GM18868 (cell line): ENCODE measurements around the gene CCDC63.
A peak's percentile ranks its signal among the peaks of the same experiment; 100 is the strongest.

Experiments
- ATAC-seq: cut with Tn5 transposase; IDR thresholded peaks from one replicate; pipeline ENCODE4 v1.9.1; 2021; ENCODE audit warnings: mild to moderate bottlenecking, moderate library complexity; ENCODE audit not compliant: unreplicated experiment

The CCDC63 gene

DNA sequence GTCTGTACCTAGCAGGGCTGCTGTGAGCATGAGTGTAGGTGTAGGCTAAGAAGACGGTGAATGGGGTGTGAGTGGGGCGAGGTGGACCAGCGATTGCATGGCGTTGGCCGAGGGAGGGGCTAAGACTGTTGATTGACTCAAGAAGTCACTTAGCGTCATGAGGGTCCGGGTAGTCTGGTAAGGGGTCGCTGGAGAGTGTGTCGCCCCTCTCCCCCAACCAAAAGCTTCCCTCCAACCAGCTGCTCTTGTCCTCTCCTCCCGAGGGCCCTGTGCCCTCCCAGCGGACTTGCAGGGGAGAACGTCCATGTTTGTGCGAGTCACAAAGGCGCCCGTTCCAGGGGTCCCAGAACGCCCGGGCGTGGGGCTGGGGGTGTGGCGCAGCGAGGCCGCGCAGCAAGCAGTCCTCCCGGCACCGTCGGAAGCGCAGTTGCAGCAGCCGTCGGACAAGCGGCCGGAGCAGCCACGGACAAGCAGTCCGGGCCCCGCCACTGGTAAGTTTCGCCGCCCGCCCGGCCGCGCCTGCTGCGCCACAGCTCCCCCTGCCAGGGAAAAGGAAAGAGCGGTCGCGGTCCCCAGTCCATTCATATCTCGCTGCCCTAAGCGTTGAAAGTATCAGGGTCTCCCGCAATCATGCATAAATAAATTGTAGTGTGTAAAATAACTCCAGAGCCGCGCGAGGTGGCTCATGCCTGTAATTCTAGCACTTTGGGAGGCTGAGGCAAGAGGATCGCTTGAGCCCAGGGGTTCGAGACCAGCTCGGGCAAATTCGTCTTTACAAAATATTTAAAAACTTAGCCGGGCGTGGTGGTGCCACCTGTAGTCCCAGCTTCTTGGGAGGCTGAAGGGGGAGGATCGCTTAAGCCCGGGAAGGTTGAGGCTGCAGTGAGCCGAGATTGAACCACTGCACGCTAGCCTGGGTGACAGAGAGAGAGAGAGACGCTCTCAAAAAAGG is at the start of gene CCDC63:
CCDC63 (plus strand) TSS at position 373 of the 952 bp plus-strand sequence. CDS start 5,968 bp downstream, outside the sequence.
- ATAC-seq, result no peak

GRCh38 chr12:110798461-110798860 is 48.3 kb upstream of the CCDC63 start:
- no peak for ATAC-seq

DNA sequence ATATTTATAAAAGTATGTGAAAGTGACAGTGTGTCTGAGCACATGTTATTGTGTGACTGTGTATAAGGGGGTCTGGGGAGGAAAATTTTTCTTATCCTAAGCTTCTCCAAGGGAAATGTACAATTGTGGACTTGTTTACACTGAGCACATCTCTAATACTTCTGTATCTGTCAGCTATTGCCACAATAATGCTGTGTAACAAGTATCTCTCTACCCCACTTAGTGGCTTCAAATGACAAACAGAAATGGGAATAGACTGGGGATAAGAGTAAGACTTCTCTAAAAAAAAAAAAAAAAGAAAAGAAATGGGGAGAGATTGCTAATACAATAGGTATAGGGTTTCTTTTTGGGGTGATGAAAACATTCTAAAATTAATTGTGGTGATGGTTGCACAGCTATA is 44.3 kb upstream of the CCDC63 start:
- no peak for ATAC-seq

GRCh38 chr12:110804406-110804805 is 42.4 kb upstream of the CCDC63 start:
- ATAC-seq, result no peak

DNA sequence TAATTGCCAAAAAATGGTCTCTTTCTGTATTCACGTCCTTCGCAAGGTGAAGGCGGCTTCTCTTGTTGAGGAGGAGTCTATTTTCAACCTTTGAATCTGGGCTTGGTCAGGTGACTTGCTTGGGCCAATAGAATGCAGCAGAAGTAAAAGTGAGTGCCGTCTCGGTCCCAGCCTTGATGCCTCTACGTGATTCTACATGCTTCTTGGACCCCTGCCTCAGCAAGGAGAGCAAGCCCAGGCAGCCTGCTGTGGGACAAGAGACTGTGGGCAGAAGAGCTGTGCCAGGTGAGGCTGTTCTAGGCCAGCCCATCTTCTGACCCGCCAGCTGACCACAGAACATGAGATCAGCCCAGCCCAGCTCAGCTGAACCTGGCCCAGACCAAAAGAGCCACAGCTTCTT is 39.1 kb upstream of the CCDC63 start:
- no peak for ATAC-seq

GRCh38 chr12:110809149-110809548 is 37.6 kb upstream of the CCDC63 start:
- ATAC-seq, result no peak

DNA sequence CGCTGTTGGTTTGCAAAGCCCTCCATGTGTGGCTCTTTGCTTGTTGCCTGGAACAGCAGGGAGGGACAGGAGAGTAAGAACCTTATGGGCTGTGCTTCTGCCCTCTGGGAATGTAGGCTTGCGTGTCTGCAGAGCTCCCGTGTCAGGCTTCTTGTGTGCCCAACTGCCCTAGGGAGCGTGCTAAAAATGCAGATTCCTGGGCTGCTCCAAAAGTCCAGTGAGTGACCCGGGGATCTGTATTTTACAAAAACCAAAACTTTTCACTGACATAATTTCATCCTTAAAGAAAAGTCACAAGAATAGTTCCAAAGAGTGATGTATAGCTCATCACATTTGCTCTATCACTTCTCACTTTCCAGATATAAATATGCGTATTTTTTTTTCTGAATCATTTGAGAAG is 34.8 kb upstream of the CCDC63 start:
- no peak for ATAC-seq

DNA sequence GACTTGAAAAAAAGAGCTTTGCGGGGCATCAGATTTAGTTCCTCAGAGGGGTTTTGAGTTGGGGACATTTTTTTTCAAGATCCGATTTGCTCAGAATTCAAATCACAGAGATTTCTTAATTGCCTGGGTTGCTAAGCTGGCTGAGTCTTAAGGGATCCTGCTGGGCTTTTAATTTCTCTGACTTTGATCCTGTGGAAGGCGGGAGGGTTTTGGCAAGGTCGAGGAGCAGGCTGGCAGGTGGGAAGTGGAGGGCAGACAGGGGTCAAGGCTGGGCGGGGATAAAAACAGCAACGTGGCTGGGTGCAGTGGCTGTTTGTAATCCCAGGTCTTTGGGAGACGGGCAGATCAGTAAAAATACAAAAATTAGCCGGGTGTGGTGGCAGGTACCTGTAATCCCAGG is 33.5 kb upstream of the CCDC63 start:
- ATAC-seq, result no peak

DNA sequence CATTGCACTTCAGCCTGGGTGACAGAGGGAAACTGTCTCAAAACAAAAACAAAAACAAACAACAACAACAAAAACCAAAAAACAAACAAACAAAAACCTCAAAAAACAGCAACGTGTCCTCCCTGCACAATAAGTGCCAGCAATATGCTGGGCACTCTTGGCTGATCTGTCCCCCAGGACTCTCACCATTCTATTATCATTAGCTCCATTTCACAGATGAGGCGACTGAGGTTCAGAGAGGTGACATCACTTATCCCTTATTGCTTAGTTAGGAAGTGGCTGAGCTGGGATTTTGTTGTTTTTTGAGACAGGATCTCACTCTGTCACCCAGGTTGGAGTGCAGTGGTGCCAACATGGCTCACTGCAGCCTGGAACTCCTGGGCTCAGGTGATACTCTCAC is 33.0 kb upstream of the CCDC63 start:
- ATAC-seq, result no peak

DNA sequence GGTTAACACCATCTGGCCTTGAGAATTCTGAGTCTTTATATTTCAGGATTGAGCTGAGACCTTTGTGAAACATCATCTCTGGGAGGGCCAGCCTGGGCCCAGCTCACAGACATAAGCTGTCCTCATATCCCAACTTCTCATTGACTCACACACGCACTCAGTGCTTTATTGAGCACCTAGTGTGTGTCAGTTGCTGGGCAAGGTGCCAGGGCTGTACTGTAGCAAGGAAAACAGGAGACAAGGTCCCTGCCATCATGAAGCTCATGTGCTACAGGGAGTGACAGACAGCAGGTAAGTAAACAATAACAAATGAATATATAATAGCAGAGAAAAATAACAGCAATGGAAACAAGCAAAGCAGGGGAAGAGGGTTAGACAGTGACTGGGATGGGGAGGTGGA is 30.5 kb upstream of the CCDC63 start:
- ATAC-seq, result no peak

- no peak for ATAC-seq
Observed at GRCh38 chr12:110816779-110817178, 30.0 kb upstream of the CCDC63 start.

DNA sequence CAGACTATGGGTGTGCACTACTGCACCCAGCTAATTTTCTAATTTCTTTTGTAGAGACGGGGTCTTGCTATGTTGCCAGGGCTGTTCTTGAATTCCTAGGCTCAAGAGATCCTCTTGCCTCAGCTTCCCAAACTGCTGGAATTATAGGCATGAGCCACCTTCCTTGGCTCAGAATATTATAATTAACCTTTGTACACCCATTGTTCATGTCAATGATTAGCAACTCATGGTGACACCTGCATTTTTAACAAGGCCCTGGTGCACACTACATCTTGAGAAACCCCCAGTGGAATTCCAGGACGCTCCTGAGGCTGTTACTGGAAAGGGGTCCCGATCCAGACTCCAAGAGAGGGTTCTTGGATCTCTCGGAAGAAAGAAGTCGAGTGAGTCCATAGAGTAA is 28.3 kb upstream of the CCDC63 start:
- ATAC-seq, result no peak

GRCh38 chr12:110819150-110819549 is 27.6 kb upstream of the CCDC63 start:
- no peak for ATAC-seq

GRCh38 chr12:110819646-110820045 is 27.1 kb upstream of the CCDC63 start:
- ATAC-seq, result no peak

- no peak for ATAC-seq
Observed at GRCh38 chr12:110821917-110822316, 24.9 kb upstream of the CCDC63 start.

- ATAC-seq, result no peak
Observed at GRCh38 chr12:110822821-110823415, 23.9 kb upstream of the CCDC63 start.

GRCh38 chr12:110824342-110824741 is 22.4 kb upstream of the CCDC63 start:
- ATAC-seq, result no peak

DNA sequence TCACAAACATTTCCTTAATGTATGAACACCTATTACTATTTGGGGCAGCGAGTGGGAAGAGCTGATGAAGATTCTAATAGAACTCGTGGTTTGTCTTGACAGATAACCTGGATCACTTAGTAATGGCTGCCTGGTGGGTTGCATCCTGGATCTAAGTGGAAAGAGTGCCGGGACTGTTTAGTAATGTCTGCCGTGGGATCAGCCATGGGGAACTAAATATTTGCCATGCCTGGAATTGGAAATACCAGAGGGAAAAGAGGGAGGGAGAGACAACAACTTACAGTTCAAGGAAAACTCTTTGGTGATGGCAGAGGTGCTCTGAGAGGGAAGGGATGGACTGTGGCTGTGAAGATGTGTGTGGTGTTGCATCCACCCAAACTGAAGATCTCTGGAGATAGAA is 21.3 kb upstream of the CCDC63 start:
- no peak for ATAC-seq

GRCh38 chr12:110826592-110827200 is 20.1 kb upstream of the CCDC63 start:
- peak; percentile 60 for ATAC-seq

- no peak for ATAC-seq
Observed at GRCh38 chr12:110829308-110829707, 17.5 kb upstream of the CCDC63 start.

DNA sequence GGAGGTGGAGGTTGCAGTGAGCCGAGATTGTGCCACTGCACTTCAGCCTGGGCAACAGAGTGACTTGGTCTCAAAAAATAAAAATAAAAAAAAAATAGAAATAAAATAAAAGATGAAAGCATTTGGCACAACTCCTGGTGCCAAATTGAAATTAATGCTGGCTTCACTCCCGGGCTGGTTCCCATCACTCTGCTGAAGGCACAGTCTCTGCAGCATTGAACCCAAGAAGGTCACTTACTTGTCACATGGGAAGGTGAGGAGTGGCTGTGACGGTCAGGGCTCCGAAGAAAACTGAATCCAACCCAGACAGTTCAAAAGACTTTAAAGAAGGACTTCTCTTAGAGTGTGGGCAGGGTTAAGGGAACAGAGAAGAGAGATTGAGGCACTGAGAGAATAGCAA is 10.5 kb upstream of the CCDC63 start:
- ATAC-seq, result no peak

GRCh38 chr12:110841007-110841406 is 5.8 kb upstream of the CCDC63 start:
- ATAC-seq, result no peak
